ENCODE data around the gene TLR9. TPM values are rescaled to one million over a fixed set of nuclear protein-coding genes. Genes with fewer than 3 reads are reported as not detected.

The TLR9 gene
- total RNA-seq, 1 donor from 2014 or later: not detected

- no peak for TF ChIP-seq CTCF (conservative IDR thresholded peaks at IDR 0.05; ENCODE audit: low read depth, low read length)
- peak within 1 kb of the TSS; percentile 89 for H3K4me3 ChIP-seq (ENCODE audit: low read depth, low read length)
- no peak for DNase-seq (ENCODE audit: low read depth)
Measured at GRCh38 chr3:52197842-52198625, 27.4 kb downstream of the TLR9 start, which contains the start of gene ALAS1. ALAS1 (plus strand) TSS chr3:52198160; CDS start chr3:52199242, 1,082 bp downstream.

GRCh38 chr3:52197499-52197841, 28.0 kb downstream of the TLR9 start:
- DNase-seq (ENCODE audit: low read depth): no peak
- TF ChIP-seq CTCF (conservative IDR thresholded peaks at IDR 0.05; ENCODE audit: low read depth, low read length): peak; percentile 4
- peak overlapping the region; percentile 89 for H3K4me3 ChIP-seq (ENCODE audit: low read depth, low read length)

GRCh38 chr3:52196977-52197376, 28.5 kb downstream of the TLR9 start:
- H3K4me3 ChIP-seq (ENCODE audit: low read depth, low read length): no peak overlapping the region
- no peak for TF ChIP-seq CTCF (conservative IDR thresholded peaks at IDR 0.05; ENCODE audit: low read depth, low read length)
- DNase-seq (ENCODE audit: low read depth): no peak

GRCh38 chr3:52195823-52196331, 29.6 kb downstream of the TLR9 start:
- H3K4me3 ChIP-seq (ENCODE audit: low read depth, low read length): no peak overlapping the region
- DNase-seq (ENCODE audit: low read depth): peak; percentile 47
- no peak for TF ChIP-seq CTCF (conservative IDR thresholded peaks at IDR 0.05; ENCODE audit: low read depth, low read length)

GRCh38 chr3:52195291-52195597, 30.2 kb downstream of the TLR9 start:
- H3K4me3 ChIP-seq (ENCODE audit: low read depth, low read length): no peak overlapping the region
- no peak for TF ChIP-seq CTCF (conservative IDR thresholded peaks at IDR 0.05; ENCODE audit: low read depth, low read length)

GRCh38 chr3:52194485-52195290, 30.8 kb downstream of the TLR9 start:
- no peak for TF ChIP-seq CTCF (conservative IDR thresholded peaks at IDR 0.05; ENCODE audit: low read depth, low read length)

More at GRCh38 chr3:52195291-52195597, 30.2 kb downstream of the TLR9 start:
- DNase-seq (ENCODE audit: low read depth): no peak

More at GRCh38 chr3:52194485-52195290, 30.8 kb downstream of the TLR9 start:
- DNase-seq (ENCODE audit: low read depth): no peak
- H3K4me3 ChIP-seq (ENCODE audit: low read depth, low read length): no peak overlapping the region
